HepG2 (cell line): ENCODE measurements around the gene PRKCG. TPM values are rescaled to one million over a fixed set of nuclear protein-coding genes. Genes with fewer than 3 reads are reported as not detected.

Source experiments
- LCORL ChIP-seq, 2 experiments: fragments of 450-650 bp in 1 of 2; sonication (generic) in 1 of 2; formaldehyde crosslinking in 1 of 2; IDR thresholded peaks; 2 replicates each; pipeline versions ENCODE4 v1.5.0 to v1.6.1; 2017 to 2020; ENCODE audit warnings: antibody characterized with exemption in 1 of 2, missing genetic modification reagents in 1 of 2
- MED13 ChIP-seq: sonication (generic); formaldehyde crosslinking; IDR thresholded peaks from 2 replicates; pipeline ENCODE4 v1.5.0; 2020; ENCODE audit warnings: missing genetic modification reagents
- PAX8 ChIP-seq: sonication (generic); formaldehyde crosslinking; IDR thresholded peaks from 2 replicates; pipeline ENCODE4 v1.8.0; 2022; ENCODE audit warnings: mild to moderate bottlenecking, missing genetic modification reagents, borderline replicate concordance
- SNRNP70 ChIP-seq: fragments of 200-400 bp; formaldehyde crosslinking; IDR thresholded peaks from 2 replicates; pipeline ENCODE4 v1.6.1; 2017; ENCODE audit warnings: mild to moderate bottlenecking, low read depth, low read length, moderate library complexity
- TAF1 ChIP-seq: sonication (generic); formaldehyde crosslinking; IDR thresholded peaks from 2 replicates; pipeline ENCODE4 v1.4.0; 2020; ENCODE audit warnings: missing genetic modification reagents
- ZNF30 ChIP-seq: sonication (generic); formaldehyde crosslinking; IDR thresholded peaks from 2 replicates; pipeline ENCODE4 v1.5.0; 2020; ENCODE audit warnings: mild to moderate bottlenecking, missing genetic modification reagents
- ZNF317 ChIP-seq: sonication (generic); formaldehyde crosslinking; IDR thresholded peaks from 2 replicates; pipeline ENCODE4 v1.5.0; 2020; ENCODE audit warnings: mild to moderate bottlenecking, missing genetic modification reagents
- ZNF563 ChIP-seq: sonication (generic); formaldehyde crosslinking; IDR thresholded peaks from 2 replicates; pipeline ENCODE4 v1.8.0; 2022; ENCODE audit warnings: mild to moderate bottlenecking, moderate library complexity, missing genetic modification reagents
- polyA plus RNA-seq, 8 experiments: library from polyadenylated mRNA; depleted of rRNA in 3 of 8; stranded (reverse) in 7 of 8; unstranded in 1 of 8; fragments of >200 nt; fragmentation: Illumina TruSeq in 4 of 8; extraction: Trizol in 4 of 8; gene quantifications; 2 replicates each; pipeline versions ENCODE4 v1.2.1 to v1.2.3, GENCODE V29; 2011 to 2016; ENCODE audit warnings: low read depth in 4 of 8, missing spikeins in 1 of 8, mixed read lengths in 1 of 8; ENCODE audit not compliant: insufficient read depth in 1 of 8
- total RNA-seq, 5 experiments: library from RNA; depleted of rRNA; stranded (reverse); fragments of >200 nt; fragmentation: Illumina TruSeq; extraction: Trizol; gene quantifications; 2 replicates each; pipeline ENCODE4 v1.2.3, GENCODE V29; 2016; ENCODE audit warnings: low read depth in 1 of 5
- TF ChIP-seq, protein P1 (sequence below): sonication (generic); formaldehyde crosslinking; IDR thresholded peaks from 2 replicates; pipeline ENCODE4 v1.5.1; 2020; ENCODE audit warnings: mild to moderate bottlenecking, missing genetic modification reagents
- TF ChIP-seq, protein P2 (sequence below): sonication (generic); formaldehyde crosslinking; IDR thresholded peaks from 2 replicates; pipeline ENCODE4 v1.4.0; 2020; ENCODE audit warnings: missing genetic modification reagents

PRKCG gene
- total and polyA plus RNA-seq, 2 of the 13 experiments (the other 11 are each of a cell fraction or from before 2014, with no cell fraction given): 0.02 to 0.03 TPM

DNA sequence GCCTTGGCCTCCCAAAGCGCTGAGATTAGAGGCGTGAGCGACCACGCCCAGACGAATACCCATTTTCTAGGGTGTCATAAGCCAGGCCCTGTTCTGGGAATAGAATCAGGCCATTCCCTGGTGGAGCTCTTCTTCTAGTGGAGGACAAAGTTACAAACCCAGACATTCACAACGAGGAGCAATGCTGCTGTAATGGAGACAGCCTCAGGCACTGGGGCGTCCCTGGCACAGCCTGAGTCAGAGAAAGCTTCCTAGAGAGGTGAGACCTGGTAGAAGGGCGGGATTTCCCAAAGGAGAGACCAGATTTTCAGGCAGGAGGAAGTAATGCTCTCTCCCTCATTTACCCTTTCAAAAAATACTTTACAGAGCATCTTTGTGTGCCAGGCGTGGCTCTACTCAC, 12.7 kb downstream of the PRKCG start (continued):
- TF ChIP-seq, protein P1, sequence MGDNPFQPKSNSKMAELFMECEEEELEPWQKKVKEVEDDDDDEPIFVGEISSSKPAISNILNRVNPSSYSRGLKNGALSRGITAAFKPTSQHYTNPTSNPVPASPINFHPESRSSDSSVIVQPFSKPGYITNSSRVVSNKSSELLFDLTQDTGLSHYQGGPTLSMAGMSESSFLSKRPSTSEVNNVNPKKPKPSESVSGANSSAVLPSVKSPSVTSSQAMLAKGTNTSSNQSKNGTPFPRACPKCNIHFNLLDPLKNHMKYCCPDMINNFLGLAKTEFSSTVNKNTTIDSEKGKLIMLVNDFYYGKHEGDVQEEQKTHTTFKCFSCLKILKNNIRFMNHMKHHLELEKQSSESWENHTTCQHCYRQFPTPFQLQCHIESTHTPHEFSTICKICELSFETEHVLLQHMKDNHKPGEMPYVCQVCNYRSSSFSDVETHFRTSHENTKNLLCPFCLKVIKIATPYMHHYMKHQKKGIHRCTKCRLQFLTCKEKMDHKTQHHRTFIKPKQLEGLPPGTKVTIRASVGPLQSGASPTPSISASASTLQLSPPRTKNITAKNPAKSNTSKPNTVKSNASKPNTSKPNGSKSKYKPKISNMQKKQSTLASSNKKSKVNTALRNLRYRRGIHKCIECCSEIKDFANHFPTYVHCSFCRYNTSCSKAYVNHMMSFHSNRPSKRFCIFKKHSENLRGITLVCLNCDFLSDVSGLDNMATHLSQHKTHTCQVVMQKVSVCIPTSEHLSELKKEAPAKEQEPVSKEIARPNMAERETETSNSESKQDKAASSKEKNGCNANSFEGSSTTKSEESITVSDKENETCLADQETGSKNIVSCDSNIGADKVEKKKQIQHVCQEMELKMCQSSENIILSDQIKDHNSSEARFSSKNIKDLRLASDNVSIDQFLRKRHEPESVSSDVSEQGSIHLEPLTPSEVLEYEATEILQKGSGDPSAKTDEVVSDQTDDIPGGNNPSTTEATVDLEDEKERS (CRISPR knock-in tag): no peak
- TF ChIP-seq ZNF30 (CRISPR knock-in tag) (no peak), LCORL (IDR thresholded peaks at IDR 0.05) (no peak), LCORL (CRISPR knock-in tag; IDR thresholded peaks at IDR 0.05) (no peak), ZNF317 (CRISPR knock-in tag) (no peak), PAX8 (no peak), MED13 (CRISPR knock-in tag) (no peak), SNRNP70 (no peak), TAF1 (CRISPR knock-in tag) (no peak), ZNF563 (CRISPR knock-in tag) (no peak)
- TF ChIP-seq, protein P2, sequence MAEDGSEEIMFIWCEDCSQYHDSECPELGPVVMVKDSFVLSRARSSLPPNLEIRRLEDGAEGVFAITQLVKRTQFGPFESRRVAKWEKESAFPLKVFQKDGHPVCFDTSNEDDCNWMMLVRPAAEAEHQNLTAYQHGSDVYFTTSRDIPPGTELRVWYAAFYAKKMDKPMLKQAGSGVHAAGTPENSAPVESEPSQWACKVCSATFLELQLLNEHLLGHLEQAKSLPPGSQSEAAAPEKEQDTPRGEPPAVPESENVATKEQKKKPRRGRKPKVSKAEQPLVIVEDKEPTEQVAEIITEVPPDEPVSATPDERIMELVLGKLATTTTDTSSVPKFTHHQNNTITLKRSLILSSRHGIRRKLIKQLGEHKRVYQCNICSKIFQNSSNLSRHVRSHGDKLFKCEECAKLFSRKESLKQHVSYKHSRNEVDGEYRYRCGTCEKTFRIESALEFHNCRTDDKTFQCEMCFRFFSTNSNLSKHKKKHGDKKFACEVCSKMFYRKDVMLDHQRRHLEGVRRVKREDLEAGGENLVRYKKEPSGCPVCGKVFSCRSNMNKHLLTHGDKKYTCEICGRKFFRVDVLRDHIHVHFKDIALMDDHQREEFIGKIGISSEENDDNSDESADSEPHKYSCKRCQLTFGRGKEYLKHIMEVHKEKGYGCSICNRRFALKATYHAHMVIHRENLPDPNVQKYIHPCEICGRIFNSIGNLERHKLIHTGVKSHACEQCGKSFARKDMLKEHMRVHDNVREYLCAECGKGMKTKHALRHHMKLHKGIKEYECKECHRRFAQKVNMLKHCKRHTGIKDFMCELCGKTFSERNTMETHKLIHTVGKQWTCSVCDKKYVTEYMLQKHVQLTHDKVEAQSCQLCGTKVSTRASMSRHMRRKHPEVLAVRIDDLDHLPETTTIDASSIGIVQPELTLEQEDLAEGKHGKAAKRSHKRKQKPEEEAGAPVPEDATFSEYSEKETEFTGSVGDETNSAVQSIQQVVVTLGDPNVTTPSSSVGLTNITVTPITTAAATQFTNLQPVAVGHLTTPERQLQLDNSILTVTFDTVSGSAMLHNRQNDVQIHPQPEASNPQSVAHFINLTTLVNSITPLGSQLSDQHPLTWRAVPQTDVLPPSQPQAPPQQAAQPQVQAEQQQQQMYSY (CRISPR knock-in tag): no peak
- TF ChIP-seq, all 625 proteins: peak for 0
